CD4-positive, alpha-beta T cell treated with Interleukin-4 for 1 hour (primary cell): ENCODE results near the gene ACMSD.

Source experiments
- DNase-seq, 2 donors: peaks; one replicate each; pipeline ENCODE4 v3.0.0-alpha.2; 2020 to 2022

Gene ACMSD

DNA sequence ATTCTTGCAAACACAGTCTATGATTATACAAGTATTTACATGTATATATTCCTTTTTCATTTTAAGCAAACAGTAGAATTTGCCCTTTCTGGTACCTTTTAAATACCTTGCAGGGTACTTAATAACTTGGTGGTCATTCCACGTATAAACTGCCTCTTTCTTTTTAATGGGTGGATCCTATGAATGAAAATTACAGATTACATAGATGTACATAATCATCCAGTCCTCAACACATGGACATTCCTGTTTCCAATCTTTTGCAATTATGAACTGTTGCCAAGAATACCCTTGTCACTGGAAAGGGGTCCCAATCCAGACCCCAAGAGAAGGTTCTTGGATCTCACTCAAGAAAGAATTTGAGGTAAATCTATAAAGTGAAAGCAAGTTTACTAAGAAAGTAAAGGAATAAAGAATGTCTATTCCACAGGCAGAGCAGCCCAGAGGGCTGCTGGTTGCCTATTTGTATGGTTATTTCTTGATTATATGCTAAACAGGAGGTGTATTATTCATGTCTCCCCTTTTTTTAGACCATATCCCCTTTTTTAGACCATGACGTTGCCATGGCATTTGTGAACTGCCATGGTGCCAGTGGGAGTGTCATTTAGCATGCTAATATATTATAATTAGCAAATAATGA is 72.5 kb downstream of the ACMSD start:
- no peak for DNase-seq

DNA sequence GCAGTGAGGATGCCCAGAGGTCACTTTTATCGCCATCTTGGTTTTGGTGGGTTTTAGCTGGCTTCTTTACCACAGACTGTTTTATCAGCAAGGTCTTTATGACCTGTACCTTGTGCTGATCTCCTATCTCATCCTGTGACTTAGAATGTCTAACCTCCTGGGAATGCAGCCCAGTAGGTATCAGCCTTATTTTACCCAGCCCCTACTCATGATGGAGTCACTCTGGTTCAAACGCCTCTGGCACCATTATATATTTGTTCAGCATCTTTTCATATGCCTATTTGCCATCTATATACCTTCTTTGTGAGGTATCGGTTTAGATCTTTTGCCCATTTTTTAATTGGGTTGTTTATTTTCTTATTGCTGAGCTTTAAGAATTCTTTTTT is 73.0 kb downstream of the ACMSD start:
- no peak for DNase-seq

GRCh38 chr2:134912361-134912760 is 73.9 kb downstream of the ACMSD start:
- no peak for DNase-seq

- DNase-seq = peak in 1 of 2 donors; percentile 3
Observed at GRCh38 chr2:134917360-134917865, 79.0 kb downstream of the ACMSD start.

DNA sequence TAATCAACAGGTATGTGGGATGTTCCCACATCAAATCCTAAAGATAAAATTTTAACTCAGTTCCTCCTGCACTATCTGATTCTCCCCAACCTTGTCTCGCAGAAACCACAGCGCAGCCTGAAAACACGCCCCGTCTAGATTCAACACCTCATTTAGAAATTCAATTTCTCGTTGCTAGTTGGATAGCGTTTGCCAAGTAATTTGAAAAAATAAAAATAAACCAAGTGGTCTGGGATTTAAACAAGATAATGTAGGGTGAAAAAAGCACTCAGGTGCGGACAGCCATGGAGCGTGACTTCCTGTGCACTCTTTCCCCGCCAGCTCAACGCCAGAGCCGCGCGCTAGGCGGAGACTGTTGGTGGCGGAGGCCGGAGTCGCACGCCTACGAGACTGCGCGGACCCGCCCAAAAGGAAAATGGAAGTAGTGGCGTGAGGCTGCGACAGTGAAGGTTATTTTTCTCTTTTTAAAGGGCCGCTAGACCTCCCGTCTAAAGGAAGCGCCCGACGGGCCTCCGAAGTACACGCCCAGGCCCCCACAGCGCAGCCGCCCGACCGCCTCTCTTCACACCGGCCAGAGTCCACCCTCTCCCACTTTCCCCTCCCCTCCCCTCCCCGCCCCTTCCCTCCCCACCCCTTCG is 79.6 kb downstream of the ACMSD start:
- DNase-seq = no peak

DNA sequence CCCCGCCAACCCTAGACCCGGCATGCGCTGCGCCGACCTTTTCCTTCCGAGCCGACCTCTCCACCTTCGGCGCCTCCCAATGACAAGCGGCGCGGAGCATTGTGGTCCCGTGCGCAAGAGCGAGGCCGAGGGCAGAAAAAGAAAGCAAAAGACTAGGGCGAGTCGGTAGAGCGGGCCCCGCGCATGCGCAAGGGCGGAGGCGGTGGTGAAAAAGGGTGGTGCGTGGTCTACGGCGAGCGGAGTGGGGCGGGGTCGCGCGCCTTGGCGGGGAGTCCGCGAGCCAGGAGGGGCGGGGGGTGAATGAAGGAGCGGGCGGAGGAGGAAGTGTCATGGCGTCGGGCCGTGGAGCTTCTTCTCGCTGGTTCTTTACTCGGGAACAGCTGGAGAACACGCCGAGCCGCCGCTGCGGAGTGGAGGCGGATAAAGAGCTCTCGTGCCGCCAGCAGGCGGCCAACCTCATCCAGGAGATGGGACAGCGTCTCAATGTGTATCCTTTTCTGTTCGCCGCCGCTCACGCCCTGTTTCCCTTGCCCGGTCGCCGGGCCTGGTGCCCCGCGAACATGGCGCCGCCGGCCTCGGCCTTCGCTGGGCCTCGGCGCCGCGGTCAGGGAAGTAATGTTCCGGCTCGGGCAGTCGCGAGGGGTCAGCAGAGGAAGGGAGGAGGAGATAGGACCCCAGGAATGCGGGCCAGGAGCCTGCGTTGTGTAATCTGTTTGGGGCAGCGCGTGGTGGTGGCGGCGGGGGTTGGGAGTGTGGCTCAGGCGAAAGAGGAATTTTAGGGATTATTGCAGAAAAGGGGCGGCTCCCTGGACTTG is 80.3 kb downstream of the ACMSD start, which contains the start of gene CCNT2:
Gene CCNT2 (plus strand): TSS at position 297 of the 815 bp plus-strand sequence. CDS start 33 bp downstream, at position 330.
- peak; percentile 100 for DNase-seq

GRCh38 chr2:134919341-134920210 is 81.2 kb downstream of the ACMSD start:
- peak; percentile 40 to 46 for DNase-seq

- no peak for DNase-seq
Observed at GRCh38 chr2:134924912-134925311, 86.5 kb downstream of the ACMSD start.

GRCh38 chr2:134926231-134926931 is 88.0 kb downstream of the ACMSD start:
- DNase-seq = no peak

DNA sequence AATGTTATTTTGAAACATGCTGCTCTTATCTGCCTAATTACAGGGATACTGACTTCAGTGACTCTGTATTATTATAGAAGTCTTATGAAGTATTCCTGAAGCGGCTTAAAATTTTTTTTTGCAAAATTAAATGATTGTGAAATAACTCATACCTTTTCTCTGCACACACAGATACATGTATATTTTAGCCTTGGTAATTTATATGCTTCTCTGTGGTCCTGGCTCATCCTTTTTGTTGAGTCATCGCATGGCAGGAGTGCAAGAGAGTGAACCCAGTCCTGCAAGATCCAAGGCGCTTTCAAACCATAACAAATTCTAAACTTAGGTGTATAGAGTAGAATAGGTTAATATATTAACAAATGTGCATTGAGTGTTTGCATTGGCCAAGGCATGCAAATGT is 88.8 kb downstream of the ACMSD start:
- no peak for DNase-seq

- no peak for DNase-seq
Observed at GRCh38 chr2:134932864-134933526, 94.6 kb downstream of the ACMSD start.

GRCh38 chr2:134933732-134934131 is 95.3 kb downstream of the ACMSD start:
- no peak for DNase-seq

DNA sequence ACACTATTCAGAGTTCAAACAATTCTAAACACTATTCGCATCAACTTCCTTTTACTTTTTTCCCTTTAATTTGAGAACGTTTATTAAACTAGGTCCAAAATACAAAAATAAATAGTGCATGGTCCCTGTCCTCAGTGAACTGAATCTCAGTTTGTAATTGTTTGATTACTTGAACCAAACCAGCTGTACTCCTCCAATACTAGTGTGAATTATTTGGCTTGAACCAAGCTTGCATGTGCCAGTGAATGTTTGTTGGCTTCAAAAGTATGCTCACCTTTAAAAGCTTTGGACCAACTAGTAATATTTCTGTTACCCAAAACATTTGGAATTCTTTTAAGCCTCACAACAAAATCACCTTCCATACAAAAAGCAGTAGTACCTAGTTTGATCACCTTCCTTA is 95.7 kb downstream of the ACMSD start:
- no peak for DNase-seq

DNA sequence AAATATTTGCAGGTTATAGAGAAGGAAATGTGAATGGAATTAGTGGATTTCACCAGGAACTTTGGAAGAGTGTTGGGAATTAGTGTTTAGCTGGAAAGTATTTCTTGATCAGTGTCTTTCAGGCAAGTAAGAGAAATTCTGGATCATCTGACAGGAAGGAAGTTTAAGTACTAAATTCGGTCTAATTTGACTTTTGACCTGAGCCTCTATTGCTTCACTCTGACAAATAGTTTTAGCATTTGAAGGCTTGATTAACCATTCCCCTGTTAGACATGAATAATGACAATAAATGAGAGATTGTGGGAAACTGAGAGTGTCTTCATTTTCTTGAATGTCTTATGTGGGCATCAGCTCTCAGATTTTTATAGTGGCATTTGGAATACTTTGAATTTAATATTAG is 96.2 kb downstream of the ACMSD start:
- DNase-seq = no peak

GRCh38 chr2:134936691-134937090 is 98.3 kb downstream of the ACMSD start:
- no peak for DNase-seq

DNA sequence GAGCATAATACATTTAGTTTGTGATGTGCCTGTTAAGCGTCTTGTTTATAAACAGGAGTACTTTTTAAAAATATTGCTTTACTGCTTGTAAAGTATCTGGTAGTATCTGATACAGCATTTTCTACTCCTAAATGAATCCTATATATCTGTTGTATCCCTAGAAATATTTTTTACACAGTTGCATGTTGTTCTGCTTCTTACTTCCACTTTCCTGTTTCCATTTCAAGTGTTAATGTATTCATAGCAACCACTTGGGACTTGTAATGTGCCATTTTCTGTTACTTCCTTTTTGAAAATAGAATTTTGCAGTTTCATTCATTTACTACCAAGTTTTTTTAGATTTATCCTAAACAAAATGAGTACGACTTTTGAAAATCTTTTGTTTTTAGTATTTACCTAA is 105.1 kb downstream of the ACMSD start:
- no peak for DNase-seq

- DNase-seq = no peak
Observed at GRCh38 chr2:134944975-134945374, 106.6 kb downstream of the ACMSD start.

GRCh38 chr2:134946073-134946472 is 107.7 kb downstream of the ACMSD start:
- no peak for DNase-seq

DNA sequence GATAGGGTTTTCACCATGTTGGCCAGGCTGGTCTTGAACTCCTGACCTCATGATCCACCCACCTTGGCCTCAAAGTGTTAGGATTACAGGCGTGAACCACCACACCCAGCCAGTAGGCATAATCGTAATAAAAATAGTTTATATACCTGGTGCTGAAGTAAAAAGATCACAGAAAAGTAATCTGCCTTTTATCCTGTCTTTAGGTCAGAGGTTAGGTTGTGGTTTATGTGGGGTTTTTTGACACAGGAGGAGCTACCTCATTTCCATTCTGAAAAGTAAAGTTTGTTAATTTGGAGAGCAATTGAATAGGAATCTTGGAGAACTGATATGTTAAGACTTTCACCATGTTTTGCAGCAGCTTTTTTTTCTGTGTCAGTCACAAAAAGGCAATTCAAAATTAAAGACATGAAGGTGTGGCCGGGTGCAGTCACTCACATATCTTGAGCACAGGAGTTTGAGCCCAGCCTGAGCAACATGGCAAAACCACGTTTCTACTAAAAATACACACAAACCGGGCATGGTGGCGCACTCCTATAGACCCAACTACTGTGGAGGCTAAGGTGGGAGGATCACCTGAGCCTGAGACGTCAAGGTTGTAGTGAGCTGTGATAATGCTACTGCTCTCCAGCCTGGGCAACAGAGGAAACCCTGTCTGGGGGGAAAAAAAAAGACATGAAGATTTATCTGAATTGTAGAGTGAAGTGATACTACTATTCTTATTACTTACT is 111.7 kb downstream of the ACMSD start:
- no peak for DNase-seq

- DNase-seq = no peak
Observed at GRCh38 chr2:134950886-134951285, 112.5 kb downstream of the ACMSD start.
